ENCODE data around the gene BNIPL. TPM values are rescaled to one million over a fixed set of nuclear protein-coding genes. Genes with fewer than 3 reads are reported as not detected.

The BNIPL gene
- total RNA-seq, 2 experiments from 2014 or later, result 0.54 to 1.4 TPM

GRCh38 chr1:151008244-151009205 is 27.9 kb upstream of the BNIPL start, which contains the start of gene PRUNE1:
Gene PRUNE1, plus strand, starts transcription at chr1:151008449. Its CDS starts 184 bp downstream, at chr1:151008633.
- intact Hi-C loops (cut with micrococcal nuclease), result loop anchor here (5.0 kb wide), 1 partner anchor 149 kb away; the partner anchor contains the start of gene TNFAIP8L2
- Mint-ChIP-seq H3K4me3 (peak within 1 kb of the TSS; percentile 98), H3K36me3 (ENCODE audit: low read depth) (peaks cover 3% of the 10 kb centered on the region), H3K4me1 (ENCODE audit: low read depth) (peaks cover 73% of the 10 kb centered on the region), H3K27ac (peak within 1 kb of the TSS; percentile 98), H3K9me3 (no peaks in the 10 kb centered on the region), H3K27me3 (no peaks in the 10 kb centered on the region)
- ATAC-seq (peak; percentile 90), DNase-seq (peak; percentile 98)
- CTCF ChIA-PET, result interaction anchor here (2.9 to 3.9 kb wide), 2 partner anchors 13 to 16 kb away, joined by 14 to 18 read pairs; no protein-coding TSS in a partner anchor
- POLR2A ChIA-PET, result interaction anchor here (0.6 to 0.9 kb wide), 2 partner anchors 12 to 149 kb away, joined by 3 to 4 read pairs; no protein-coding TSS in a partner anchor
- TF ChIP-seq CTCF (IDR thresholded peaks at IDR 0.05), result no peak

GRCh38 chr1:151009206-151009587 is 27.2 kb upstream of the BNIPL start:
- ChIA-PET POLR2A (no interaction called here), CTCF (interaction anchor here (2.9 to 3.9 kb wide), 2 partner anchors 14 to 15 kb away, joined by 14 to 18 read pairs; no protein-coding TSS in a partner anchor)
- ATAC-seq, result no peak
- Mint-ChIP-seq H3K9me3 (no peaks in the 10 kb centered on the region), H3K4me1 (ENCODE audit: low read depth) (peaks cover 69% of the 10 kb centered on the region), H3K27ac (peak overlapping the region; percentile 98), H3K27me3 (no peaks in the 10 kb centered on the region), H3K36me3 (ENCODE audit: low read depth) (peaks cover 3% of the 10 kb centered on the region), H3K4me3 (peak overlapping the region; percentile 98)
- DNase-seq, result no peak
- intact Hi-C loops (cut with micrococcal nuclease), result loop anchor here (5.0 kb wide), 1 partner anchor 148 kb away; the partner anchor contains the start of gene TNFAIP8L2
- no peak for TF ChIP-seq CTCF (IDR thresholded peaks at IDR 0.05)

DNA sequence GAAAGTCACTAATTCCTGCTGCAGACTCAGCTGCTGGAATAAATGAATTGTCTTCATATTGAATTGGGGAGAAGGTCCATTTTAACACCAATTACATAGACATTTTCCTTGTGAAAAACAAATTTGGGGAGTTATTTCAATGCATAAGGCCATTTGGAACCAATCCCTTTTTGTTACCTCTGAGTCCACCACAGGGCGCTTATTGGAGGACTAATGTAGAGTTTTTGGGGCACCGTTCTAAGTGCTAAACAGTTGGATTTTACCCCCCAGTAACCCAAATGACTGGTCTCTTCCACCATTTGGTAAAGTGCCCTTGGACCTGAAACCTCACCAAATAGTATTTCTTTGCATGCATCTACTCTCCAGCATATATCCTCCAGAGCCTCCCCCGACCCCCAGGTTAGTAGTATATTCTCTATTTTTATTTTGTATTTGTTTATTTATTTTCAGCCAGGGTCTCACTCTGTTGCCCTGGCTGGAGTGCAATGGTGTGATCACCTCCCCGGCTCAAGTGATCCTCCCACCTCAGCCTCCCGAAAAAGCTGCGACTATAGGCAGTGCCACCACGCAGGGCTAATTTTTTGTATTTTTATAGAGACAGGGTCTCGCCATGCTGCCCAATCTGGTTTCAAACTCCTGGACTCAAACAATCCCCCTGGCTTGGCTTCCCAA is 26.6 kb upstream of the BNIPL start:
- no peaks in the 10 kb centered on the region for H3K27me3 Mint-ChIP-seq
- H3K27ac Mint-ChIP-seq, result peak overlapping the region; percentile 98
- no peaks in the 10 kb centered on the region for H3K9me3 Mint-ChIP-seq
- POLR2A ChIA-PET, result no interaction called here
- CTCF ChIA-PET, result interaction anchor here (2.9 to 3.9 kb wide), 2 partner anchors 14 to 15 kb away, joined by 14 to 18 read pairs; no protein-coding TSS in a partner anchor
- H3K4me3 Mint-ChIP-seq, result peak overlapping the region; percentile 98
- peaks cover 64% of the 10 kb centered on the region for H3K4me1 Mint-ChIP-seq (ENCODE audit: low read depth)
- ATAC-seq (no peak), DNase-seq (no peak)
- TF ChIP-seq CTCF (IDR thresholded peaks at IDR 0.05), result no peak
- H3K36me3 Mint-ChIP-seq (ENCODE audit: low read depth), result peaks cover 3% of the 10 kb centered on the region
- intact Hi-C loops (cut with micrococcal nuclease), result loop anchor here (5.0 kb wide), 1 partner anchor 147 kb away; the partner anchor contains the start of gene TNFAIP8L2

- ChIA-PET POLR2A (interaction anchor here (1.6 kb wide), 1 partner anchor 11 kb away, joined by 3 read pairs; no protein-coding TSS in a partner anchor), CTCF (interaction anchor here (0.6 to 3.9 kb wide), 4 partner anchors 14 to 271 kb away, joined by 3 to 18 read pairs (median 8); partner anchors contain the start of gene C1orf56)
- Mint-ChIP-seq H3K4me1 (ENCODE audit: low read depth) (peaks cover 62% of the 10 kb centered on the region), H3K9me3 (no peaks in the 10 kb centered on the region), H3K27me3 (no peaks in the 10 kb centered on the region), H3K4me3 (no peak overlapping the region), H3K27ac (no peak overlapping the region), H3K36me3 (ENCODE audit: low read depth) (peaks cover 3% of the 10 kb centered on the region)
- intact Hi-C loops (cut with micrococcal nuclease), result no loop called here
- no peak for TF ChIP-seq CTCF (IDR thresholded peaks at IDR 0.05)
- DNase-seq, result no peak
- ATAC-seq, result no peak
Observed at GRCh38 chr1:151010346-151010726, 26.1 kb upstream of the BNIPL start.

Data from activated CD8-positive, alpha-beta T cell treated with anti-CD3 and anti-CD28 coated beads for 36 hours (primary cell).